IPS DF 19.7 (cell line): ENCODE results near the gene ANXA5.
"Not testable (repeated sequence)": the region's sequence is repeated elsewhere in the genome, so short reads cannot be mapped to it uniquely, and the experiment has no call there.

Experiments used
- DNase-seq: peaks from one replicate; pipeline ENCODE4 v3.0.0-alpha.2; 2013; ENCODE audit warnings: low read depth, low spot score

ANXA5 gene

DNA sequence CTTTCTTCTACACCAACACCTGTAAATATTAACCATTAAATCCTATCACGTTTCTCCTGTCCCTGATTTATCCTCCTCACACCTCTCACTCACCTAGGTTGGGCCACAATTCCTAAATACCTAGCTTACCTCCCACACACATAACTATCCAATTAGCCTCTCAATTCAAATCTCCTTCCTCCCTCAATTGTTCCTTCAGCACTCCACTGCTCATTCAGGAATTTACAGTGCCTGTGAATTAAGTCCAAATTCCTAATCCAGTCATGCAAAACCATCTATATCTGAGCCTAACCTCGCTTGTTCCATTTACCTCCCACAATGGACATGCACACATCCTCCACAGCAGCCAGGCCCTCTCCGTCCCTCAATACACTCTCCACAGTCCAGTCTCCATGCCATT, 17.5 kb downstream of the ANXA5 start:
- DNase-seq = no peak

DNA sequence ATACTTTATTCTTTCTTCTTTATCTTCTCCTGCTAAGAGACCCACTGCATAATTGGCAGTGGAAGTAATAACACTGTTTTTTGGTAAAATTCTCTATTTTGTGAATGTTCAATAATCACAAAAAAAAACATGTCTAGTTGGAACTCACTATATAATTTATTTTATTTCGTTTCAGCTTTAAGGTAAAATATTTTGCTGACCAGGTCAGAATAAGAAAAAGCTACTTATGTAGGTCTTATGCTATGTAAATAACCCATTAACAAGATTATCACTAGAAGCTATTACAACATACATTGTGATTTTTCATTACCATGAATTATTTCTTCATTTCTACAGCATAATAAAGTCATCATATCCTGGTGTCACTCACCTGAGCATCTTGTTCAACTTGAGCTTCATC, 19.3 kb downstream of the ANXA5 start:
- no peak for DNase-seq

DNA sequence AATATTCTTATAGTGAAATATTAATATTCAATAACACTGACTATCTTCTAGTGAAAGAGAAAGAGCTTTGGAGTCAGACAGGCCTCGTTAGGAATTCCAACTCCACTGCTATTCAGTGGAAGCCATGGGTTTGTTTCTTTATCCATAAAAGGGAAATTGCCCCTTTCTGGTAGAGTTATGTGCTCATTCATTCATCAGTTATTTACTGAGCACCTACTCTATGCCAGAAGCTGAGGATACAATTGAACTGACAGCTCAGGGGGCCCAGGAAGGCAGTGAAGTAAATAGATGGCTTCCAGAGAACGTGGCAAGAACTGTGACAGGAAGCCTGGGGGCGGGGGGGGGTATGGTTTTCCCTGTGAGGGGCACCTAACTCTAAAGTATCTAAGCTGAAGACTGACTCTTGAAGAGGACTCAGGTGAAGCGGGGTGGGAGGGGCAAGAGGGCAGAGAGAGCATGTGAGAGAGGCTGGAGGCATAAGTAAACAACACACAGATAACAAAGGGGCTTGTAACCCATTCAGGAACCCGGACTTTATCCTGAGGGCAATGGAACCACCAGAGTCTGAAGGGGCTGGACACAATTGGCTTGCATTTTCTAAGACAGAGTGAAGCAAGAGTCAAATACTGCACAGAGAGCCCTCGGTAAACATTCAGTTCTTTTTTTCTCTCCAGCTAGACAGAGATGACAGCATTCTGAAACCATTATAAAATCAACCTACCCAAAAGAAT, 20.3 kb downstream of the ANXA5 start:
- no peak for DNase-seq

DNA sequence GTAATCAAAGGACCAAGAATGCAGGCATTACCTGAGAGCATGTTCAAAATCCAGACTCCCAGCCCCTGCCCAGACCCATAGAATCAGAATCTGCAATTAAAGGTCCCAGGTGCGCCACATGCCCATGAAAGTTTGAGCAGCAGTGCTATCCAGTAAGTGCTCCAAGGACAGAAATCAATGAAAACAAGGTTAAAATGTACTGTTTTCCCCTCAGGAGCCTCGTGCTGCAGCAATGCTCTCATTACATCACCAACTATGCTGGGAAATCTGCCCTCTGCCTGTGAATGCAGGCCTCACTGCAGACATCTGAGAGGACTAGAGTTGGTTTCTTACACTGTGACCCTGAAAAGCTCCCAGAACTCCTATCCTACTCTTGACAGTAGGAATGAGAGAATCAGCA, 21.1 kb downstream of the ANXA5 start:
- no peak for DNase-seq

DNA sequence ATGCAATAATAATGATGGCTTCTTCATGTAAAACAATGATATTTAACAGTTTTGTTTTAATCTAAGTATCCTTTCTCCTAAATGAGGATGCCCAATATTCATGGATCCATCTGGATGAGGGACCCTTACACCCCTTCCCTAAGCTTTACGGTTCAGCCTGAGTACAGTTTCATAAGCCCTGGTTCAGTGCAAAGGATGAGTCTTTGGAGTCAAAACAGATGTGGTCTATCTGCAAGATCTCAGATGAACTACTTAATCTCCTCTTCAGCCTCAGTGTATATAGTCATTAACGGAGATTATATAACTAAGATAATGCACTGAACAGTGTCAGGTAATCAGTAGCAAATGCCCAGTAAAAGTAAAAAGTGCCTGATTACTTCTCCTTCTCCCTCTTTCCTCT, 22.1 kb downstream of the ANXA5 start:
- DNase-seq = no peak

DNA sequence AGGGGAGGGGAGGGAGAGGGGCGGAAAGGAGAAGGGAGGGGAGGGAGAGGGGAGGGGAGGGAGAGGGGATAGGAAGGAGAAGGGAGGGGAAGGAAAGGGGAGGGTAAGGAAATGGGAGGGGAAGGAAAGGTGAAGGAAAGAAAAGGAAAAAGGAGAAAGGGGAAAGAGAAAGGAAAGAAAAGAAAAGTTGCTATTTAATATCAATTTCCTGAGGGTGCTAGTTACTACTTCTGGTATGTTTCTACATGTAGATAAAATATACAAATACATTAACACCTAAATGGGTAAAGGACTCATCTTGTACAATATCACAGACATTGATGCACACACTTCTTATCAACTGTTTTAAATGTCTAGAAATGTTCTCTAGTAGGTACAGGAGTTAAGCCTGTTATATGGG, 22.6 kb downstream of the ANXA5 start:
- DNase-seq = no peak

DNA sequence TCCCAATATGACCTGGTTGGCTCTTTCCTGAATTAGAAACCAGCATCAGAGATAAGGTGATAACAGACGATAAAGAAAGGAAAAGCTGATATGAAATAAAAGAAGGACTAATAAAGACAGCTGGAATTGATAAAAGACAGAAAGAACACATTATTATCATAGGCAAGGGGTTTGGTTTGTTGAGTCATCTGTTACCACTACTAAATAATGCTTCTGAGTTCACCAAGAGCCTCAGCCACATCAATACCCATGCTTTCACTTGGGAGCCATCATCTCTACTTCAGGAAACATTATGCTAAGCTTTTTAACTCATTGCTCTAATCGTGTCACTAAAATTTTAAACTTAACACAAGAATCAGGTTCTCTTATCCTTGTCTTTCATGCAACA, 27.6 kb downstream of the ANXA5 start:
- DNase-seq = no peak

DNA sequence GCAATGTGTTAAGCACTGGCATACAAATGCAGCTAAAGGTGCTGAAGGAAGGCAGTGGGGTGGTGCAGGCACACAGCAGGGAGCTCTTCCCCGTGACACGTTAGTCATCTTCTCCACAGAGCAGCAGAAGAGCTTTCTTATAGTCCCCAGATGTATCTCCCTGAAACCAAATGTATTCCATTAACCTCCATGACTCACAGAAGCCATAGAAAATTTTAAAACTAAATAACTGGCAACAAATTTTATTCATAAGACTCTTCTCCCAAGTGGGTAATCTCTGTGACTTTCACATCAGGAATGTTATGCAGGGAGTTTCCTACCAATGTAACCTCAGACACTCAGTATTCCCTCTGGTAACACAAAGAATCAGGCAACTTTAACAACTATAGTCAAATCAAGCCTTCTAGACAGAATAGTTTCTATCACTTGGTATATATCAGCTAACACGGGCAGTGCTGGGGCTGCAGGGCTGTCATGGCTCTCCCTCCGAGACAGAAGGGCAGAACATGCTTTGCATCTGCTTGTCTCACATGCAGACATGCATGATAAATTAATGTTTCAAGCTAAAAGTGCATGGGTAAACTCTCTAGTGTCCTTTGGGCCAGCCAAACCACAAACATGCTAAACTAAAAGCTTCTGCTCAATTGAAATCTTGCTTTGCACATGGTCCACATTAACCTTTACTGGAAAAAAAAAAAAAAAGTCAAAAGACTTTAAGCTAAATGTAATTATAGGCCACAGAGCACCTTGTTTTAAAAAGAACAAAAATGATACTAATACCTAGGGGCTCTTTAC, 28.2 kb downstream of the ANXA5 start:
- DNase-seq = no peak

DNA sequence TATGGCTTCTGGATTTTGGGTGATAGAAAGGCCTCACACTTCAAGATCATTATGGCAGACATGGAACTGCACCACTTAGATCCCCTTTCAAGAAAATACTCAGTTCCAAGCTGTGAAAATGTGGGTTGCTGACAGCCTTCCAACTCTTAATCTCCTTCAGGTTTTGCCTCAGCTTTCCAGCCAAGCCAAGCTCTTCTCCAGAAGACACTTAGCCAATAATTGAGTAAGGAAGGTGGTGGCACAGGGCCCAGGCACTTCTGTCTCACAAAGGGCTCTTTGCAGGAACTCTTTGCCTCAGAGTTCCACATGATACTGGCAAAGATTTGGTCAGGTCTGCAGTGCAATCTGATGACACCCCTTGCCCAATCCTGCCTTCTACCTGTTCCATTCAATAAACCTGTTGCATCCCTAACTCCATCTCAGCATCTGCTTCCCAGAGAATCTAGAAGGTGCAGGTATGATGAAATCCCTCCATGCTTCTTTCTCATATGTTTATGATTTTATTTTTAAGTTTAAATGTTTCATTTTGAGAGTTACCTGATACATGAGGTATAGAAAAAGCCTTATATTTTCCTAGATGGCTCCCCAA, 30.6 kb downstream of the ANXA5 start:
- DNase-seq = no peak

DNA sequence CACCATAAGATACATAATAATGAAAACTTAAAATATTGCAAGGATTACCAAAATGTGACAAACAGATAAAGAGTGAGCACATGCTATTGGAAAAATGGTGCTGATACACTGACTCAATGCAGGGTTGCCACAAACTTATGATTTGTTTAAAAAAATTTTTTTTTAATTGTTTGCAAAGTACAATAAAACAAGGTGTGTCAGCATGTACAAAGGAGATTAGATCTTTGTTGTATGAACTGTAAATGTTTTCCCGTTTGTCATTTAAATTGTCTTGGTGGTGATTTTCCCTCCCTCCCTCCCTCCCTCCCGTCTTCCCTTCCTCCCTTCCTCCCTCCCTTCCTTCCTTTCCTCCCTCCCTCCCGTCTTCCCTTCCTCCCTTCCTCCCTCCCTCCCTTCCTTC, 31.4 kb downstream of the ANXA5 start:
- DNase-seq = no peak

DNA sequence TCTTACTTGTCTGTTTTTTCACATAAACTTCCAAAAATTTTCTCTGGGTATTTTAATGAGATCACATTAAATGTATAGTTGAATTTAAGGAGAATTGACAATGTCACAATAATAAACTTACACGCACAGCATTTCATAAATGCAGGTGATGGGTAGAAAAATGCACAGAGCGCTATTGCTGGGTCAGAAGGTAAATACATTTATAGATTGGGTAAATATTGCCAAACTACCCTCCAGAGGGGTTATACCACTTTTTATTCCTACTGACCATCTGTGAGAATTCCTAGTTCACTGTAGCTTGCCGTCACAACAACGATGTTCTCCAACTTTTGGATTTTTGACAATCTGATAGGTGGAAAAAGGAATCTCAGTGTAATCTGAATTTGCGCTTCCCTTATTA, 34.6 kb downstream of the ANXA5 start:
- no peak for DNase-seq

DNA sequence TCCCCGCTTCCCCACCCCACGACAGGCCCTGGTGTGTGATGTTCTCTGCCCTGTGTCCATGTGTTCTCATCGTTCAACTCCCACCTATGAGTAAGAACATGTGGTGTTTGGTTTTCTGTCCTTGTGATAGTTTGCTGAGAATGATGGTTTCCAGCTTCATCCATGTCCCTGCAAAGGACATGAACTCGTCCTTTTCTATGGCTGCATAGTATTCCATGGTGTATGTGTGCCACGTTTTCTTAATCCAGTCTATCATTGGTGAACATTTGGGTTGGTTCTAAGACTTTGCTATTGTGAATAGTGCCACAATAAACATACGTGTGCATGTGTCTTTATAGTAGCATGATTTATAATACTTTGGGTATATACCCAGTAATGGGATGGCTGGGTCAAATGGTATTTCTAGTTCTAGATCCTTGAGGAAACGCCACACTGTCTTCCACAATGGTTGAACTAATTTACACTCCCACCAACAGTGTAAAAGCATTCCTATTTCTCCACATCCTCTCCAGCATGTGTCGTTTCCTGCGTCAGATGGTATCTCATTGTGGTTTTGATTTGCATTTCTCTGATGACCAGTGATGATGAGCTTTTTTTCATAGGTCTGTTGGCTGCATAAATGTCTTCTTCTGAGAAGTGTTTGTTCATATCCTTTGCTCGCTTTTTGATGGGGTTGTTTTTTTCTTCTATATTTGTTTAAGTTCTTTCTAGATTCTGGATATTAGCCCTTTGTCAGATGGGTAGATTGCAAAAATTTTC, 36.4 kb downstream of the ANXA5 start:
- DNase-seq = not testable (repeated sequence)

DNA sequence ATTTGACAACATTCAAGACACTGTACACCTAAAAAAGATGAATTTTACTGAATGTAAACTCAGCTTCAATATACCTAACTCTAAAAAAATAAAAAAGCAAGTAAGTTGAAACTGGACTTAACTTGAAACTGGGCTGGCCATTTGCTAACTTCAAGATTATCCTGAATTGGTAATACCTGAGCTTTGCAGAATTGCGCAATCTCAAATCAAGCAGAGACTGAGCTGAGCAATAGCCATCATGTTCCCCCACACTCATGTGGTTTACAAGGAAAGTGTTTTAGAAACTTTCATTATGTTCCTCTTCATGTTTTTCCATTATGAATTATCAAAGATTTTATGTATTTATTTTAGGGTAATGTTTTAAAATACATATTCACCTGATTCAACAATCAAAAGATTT, 38.7 kb downstream of the ANXA5 start:
- DNase-seq = no peak

DNA sequence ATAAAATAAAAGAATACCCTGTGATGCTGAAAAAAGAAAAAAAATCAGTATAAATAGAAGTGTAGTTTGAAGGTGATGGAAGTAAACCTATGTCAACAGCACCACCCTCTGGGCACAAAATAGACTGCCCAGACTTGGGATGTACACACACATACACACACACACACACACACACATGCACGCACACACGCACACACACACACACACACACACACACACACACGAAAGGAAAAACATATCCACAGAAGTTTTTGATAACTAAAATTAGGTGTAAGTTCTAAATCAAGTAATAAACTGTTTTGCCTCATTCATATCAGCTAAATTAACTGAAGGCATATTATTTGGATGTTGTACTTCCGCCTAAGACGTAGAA, 40.5 kb downstream of the ANXA5 start:
- DNase-seq = no peak

DNA sequence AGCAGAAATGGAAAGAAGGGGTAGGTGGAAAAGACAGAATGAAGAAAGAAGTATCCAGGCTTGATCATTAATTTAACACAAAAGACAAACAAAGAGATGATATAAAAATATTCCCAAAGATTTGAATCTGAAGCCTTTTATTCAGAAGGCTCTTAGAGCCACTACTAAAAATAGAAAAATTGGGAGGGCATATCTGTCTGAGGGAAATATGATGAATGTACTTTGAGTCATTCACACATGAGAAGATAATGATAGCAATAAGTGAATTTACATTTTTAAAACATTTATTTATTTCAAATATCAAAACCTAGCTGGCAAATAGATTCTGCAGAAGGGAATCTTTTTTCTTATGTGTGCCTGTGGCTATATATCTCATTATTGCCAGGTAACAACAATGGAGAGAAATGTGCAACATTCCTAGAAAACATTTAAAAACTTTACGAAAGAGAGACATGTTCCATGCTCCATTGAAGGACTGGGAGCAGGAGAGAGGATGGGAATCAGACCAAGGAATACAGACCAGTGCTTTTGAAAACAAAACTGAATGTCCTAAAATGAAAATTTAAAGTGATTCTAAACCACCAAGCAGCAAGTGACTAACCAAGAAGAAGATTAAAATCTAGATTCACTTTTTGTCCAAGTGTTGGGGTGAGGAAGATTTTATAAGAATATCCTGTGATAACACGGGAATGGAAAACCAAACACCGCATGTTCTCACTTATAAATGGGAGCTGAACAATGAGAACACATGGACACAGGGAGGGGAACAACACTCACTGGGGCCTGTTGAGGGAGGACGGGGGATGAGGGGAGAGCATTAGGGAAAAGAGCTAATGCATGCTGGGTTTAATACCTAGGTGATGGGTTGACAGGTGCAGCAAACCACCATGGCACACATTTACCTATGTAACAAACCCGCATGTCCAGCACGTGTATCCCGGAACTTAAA, 41.2 kb downstream of the ANXA5 start:
- no peak for DNase-seq

DNA sequence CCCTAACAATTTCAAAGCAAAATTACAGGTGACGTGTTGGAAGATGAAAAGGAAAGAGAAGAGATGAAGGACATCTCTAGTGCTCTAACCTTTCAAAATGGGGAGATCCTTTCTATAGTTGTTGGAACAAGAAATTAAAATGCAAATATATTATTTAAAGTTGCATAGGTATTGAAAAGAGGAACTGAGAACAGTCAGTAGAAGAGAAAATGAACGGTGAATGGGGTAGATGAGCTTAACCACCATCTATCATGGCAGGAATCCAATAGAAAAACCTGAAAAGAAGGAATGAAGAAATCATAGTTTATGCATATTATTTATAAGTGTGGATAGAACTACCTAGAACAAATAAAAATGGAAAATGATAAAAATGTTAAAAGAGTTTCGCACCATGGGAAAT, 42.0 kb downstream of the ANXA5 start:
- DNase-seq = no peak

DNA sequence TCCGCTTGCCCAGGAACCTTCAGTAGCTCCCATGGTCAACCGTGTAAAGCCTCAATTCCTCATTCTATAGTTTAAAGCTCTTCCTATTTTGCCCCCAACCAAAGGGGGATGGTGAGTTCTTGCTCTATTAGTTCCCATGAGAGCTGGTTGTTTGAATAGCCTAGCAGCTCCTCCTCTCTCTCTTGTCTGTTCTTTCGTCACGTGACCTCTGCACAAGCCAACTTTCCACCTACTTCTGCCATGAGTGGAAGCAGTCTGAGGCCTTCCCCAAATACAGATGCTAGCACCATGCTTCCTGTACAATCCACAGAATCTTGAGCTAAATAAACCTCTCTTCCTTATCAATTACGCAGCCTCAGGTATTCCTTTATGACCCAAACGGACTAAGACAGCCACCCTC, 42.8 kb downstream of the ANXA5 start:
- no peak for DNase-seq

DNA sequence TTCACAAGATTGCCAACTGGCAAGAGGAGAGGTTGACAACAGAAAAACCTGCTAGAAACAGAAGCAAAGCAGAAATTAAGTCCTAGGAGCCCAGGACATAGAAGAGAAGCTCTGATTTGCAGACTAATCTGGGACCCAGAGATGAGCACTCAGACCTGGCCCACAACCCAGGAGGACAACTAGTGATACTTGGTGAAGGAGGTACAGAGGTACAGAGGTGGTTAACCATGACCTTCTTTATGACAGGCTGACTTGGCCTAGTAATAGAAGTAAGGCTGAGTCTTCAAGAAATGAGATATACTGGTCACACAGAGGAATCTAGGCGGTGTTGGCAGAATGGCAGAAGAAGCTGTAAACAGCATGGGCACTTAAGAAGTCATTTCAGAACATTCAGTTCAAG, 43.6 kb downstream of the ANXA5 start:
- DNase-seq = no peak

DNA sequence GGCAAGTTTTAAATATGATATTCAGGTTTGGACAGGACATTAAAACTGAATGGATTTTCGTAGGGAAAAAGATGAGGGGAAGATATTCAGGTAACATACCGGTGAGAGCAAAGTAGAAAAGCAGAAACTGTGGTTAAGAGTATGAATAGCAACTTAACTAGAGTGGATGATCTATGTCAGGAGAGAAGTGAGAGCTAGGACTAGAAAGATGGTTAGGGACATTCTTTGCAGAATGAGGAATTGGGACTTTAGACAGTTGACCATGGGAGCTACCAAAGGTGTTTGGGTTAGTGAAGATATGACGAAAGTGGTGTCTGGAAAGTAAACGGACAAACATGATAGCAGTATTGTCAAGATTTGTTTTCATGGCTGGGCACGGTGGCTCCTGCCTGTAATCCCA, 45.2 kb downstream of the ANXA5 start:
- no peak for DNase-seq

DNA sequence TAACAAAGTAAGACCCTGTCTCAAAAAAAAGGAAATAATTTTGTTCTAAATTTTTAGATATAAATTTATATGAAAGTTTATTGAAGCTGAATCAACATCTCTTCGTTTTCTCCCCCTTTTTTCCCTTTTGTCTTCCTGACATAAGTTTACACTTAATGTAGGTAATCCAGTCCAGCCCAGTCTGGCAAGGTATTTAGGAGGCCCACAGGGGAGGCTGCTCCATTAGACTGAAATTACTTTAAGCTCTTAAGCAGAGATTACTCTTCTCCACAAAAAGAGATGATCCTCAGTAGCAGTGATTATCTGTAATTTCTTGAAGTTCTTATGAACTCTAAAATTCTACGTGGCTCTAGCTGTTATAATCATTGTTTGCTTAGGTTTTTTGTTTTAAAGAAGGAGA, 46.0 kb downstream of the ANXA5 start:
- no peak for DNase-seq

DNA sequence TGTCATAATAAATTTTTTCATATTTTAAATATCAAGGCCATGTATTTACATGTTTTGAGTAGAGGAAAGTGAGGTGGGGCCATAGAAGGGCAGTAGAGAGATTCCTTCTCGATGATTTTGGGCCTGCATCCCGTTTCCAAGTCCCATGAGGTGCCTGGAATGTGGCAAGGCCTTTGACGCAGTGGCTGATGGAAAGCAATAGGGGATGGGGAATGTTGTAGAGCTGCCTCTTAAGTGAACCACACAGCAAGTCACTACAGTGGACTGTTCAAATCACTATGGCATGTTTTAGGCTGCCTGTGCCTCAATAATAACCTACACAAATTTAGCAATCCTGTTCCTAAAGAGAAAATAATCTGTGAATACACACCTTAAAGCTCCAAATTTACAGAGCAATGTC, 48.3 kb downstream of the ANXA5 start:
- DNase-seq = no peak
